Left cardiac atrium (tissue), 4 donors: ENCODE data around the gene GPR161. TPM values are rescaled to one million over a fixed set of nuclear protein-coding genes. Genes with fewer than 3 reads are reported as not detected.

ENCODE experiments used
- ATAC-seq, 2 donors: fragments of 200-7000 bp; cut with Tn5 transposase; one replicate each; pipeline ENCODE4 v1.9.1; 2020; ENCODE audit warnings: mild to moderate bottlenecking in 2 of 2, moderate library complexity in 2 of 2
- DNase-seq: peaks from one replicate; pipeline ENCODE4 v3.0.0-alpha.2; 2020
- intact Hi-C, 2 donors: fragments of 100-400 bp; cut with DNase I; formaldehyde crosslinking; loops; one replicate each; pipeline versions ENCODE4 v1.14.1 to v1.15.1; 2022 to 2023
- total RNA-seq, 2 donors: library from RNA; stranded (reverse); fragmentation: NEBNext Ultra II Directional; extraction: Animal tissue kit (Norgen Biotek cat#: 25700); gene quantifications; one replicate each; pipeline ENCODE4 v1.2.1, GENCODE V29; 2021
- donor health status: DM: no; HTN: yes; CAD: no.
- donor health status: DM: no; HTN: yes; CAD: no; lungs with severe emphysema.
- donor health status: DM: yes; HTN: yes; CAD: no.
- donor health status: Dilated cardiomyopathy.

GPR161 gene
- total RNA-seq, 2 donors from 2014 or later, result 4.8 to 6.0 TPM

- intact Hi-C loops, result no loop called here
- peak; percentile 88 for DNase-seq
- ATAC-seq, result peak; percentile 97
These were observed 15.2 kb downstream of the GPR161 start for GRCh38 chr1:168121401-168122011.

GRCh38 chr1:168119750-168120149 is 17.0 kb downstream of the GPR161 start:
- DNase-seq (no peak), ATAC-seq (no peak)
- intact Hi-C loops, result no loop called here

GRCh38 chr1:168116327-168116799 is 20.4 kb downstream of the GPR161 start:
- intact Hi-C loops, result no loop called here
- ATAC-seq (no peak), DNase-seq (peak; percentile 17)

GRCh38 chr1:168114845-168115244 is 21.9 kb downstream of the GPR161 start:
- no peak for ATAC-seq
- intact Hi-C loops, result no loop called here
- DNase-seq, result no peak

DNA sequence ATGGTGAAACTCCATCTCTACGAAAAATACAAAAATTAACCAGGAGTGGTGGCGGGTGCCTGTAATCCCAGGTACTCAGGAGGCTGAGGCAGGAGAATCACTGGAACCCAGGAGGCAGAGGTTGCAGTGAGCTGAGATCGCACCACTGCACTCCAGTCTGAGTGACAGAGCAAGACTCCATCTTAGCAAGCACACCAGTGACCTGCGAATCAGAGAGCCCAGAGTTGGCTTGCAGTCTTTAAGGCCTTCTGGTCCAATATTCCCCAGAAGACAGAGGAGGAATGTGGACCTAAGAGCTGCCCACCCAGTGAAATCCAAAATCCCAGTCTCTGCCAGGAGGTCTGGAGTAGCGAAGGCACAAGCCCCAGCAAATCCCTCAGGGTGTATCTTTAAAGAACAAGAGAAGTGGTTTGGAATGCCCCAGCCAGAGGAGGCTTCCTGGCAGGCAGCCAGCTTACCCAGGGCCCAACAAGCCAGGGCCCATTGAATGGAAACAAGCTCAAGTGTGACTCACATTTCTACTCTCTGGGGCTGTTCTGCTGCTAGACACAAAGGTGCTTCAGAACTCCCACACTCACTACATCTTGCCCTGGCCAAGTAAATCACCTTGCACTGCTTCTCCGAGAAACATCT is 23.9 kb downstream of the GPR161 start:
- ATAC-seq (peak in 1 of 2 donors; percentile 43), DNase-seq (no peak)

GRCh38 chr1:168110896-168111545 is 25.7 kb downstream of the GPR161 start:
- ATAC-seq (no peak), DNase-seq (no peak)
- intact Hi-C loops, result no loop called here

More for the DNA sequence above, 23.9 kb downstream of the GPR161 start:
- intact Hi-C loops, result no loop called here

DNA sequence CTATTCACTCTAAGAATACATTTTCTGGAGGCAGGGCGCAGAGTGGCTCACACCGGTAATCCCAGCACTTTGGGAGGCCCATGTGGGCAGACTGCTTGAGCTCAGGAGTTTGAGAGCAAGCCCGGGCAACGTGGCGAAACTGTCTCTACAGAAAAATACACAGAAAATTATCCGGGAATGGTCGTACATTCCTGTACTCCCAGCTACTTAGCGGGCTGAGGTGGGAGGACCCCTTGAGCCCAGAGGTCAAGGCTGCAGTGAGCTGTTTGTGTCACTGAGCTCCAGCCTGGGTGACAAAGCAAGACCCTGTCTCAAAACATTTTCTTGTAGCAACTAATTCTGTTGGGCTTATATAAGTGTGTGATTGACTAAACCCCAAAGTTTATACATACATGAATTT is 30.5 kb downstream of the GPR161 start:
- DNase-seq, result no peak
- intact Hi-C loops, result no loop called here
- no peak for ATAC-seq

DNA sequence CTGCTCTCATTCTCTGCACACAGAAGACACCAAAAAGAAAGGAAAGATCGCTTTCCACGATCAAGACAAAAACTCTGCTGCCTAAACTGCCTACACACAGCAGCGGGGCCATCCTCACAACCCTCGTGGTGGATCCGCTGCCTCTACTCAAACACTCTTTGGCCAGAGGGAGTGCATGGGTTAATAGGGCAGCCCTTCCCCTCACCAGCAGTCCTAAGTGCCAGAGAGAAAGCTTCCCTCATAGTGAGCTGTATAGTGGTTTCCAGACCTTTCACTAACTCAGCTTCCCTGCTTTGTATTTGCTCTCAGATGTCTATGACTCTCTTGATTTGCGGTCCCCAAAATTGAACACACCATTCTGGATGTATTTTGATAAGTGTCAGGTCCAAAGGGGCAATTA is 30.9 kb downstream of the GPR161 start:
- no peak for ATAC-seq
- intact Hi-C loops, result no loop called here
- DNase-seq, result no peak

- intact Hi-C loops, result no loop called here
- no peak for DNase-seq
- ATAC-seq, result no peak
These were observed 32.2 kb downstream of the GPR161 start for GRCh38 chr1:168104535-168104934.

- intact Hi-C loops, result no loop called here
- no peak for ATAC-seq
- DNase-seq, result no peak
These were observed 34.2 kb downstream of the GPR161 start for GRCh38 chr1:168102487-168102886.

DNA sequence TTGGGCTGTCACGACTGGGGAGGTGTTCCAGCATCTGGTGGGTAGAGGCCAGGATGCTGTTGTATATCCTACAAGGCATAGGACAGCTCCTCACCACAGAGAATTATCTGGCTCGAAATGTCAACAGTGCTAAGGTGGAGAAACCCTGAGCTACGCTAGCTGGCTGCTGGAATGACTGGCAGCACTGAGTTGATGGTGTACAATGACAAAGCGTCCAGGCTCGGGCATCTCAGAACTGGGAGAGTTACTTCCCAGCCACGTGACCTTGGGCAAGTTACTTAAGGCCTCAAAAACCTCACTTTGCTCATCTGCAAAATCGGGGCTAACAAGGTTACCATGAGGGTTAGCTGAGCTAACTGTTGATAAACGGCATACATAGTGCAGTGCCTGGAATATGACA is 35.4 kb downstream of the GPR161 start:
- no peak for DNase-seq
- intact Hi-C loops, result no loop called here
- no peak for ATAC-seq

DNA sequence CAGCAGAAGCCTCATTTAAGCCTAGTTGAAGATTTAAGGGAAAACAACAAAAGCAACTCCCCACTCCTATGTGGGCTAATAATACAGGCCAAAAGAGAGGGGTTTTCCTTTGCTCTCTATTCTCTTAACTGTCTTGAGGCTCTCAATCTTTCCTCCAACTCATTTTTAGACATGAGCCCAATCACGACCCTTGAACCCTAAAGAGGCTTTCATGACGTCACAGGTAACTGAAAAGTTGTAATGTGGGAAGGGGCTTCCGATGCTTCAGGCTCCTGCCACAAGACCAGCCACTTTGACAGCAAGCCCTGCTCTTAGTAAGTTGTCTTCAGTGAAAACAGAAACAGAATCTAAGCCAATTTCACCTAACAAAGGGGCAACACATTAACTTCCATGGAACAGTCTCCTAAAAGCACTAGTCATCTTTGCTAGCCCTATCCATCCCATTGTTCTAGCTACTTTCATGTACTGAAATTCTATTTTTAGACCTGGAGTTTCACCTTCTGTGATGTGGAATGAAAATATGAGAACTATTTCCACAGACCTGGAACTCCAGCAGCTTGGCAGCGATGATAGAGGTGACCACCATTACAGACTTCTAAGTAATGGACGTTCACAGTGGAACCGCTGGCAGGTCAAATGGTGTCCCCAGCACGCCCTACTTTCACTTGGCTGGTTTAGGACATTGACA is 36.3 kb downstream of the GPR161 start:
- intact Hi-C loops, result no loop called here

DNA sequence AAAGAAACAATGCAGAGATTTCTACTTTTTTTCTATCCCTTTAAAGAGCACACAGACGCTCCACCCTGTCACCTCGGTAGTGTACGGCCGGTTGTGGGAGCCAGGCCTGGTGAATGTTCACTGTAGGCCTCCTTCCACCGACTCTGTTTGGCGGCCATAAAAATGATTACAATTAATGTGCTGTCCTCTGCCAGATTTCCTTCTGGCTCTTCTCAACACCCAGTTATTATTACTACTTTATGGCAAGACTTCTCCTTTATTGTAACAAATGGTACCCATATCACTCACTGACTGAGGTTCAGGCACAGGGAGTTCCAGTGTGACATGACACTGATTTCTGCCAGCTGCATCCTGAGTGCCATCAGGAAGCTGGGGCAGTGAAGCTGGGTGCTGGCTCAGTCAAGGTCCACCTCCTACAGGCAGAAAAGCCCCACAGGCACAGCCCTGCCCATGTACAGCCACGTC is 37.4 kb downstream of the GPR161 start:
- peak in 1 of 2 donors; percentile 38 for ATAC-seq
- intact Hi-C loops, result no loop called here
- no peak for DNase-seq

More for the DNA sequence above, 36.3 kb downstream of the GPR161 start:
- ATAC-seq (no peak), DNase-seq (no peak)

DNA sequence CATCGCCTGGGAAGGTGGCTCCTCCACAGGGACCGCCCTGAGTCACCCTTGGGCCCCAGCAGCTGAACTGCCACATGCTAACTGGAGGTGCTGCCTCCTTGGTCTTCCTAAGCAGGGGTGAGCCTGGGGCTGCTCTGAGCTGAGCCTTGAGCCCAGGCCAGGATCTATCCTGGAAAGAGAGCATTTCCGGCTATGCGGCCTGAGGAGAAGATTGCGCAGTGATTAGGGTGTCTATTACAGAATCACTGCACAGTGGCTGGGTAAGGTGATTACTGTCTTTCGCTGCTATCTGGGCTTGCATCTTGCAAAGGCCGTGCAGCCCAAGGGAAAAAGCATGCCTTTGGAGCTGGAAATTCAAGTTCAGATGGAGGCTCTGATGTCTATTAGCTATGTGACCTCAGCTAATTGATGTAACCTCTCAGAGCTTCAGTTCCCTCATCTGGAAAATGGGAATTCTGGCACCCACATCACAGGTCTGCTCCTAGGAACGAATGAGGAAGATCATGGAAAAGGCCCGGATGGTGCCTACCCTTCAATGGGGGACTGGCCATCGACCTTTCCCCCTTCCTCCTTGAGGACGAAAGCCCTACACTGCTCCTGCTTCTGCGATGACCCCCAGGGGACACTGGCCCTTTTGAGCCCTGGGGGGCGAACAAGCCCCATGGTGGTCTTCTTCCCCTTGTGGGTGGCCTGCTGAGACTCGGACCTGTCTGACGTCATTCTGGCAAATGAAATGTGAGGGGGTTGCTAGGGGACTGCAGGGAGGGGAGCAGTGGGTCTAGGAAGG is 38.0 kb downstream of the GPR161 start:
- peak in 1 of 2 donors; percentile 15 for ATAC-seq
- intact Hi-C loops, result no loop called here
- no peak for DNase-seq

DNA sequence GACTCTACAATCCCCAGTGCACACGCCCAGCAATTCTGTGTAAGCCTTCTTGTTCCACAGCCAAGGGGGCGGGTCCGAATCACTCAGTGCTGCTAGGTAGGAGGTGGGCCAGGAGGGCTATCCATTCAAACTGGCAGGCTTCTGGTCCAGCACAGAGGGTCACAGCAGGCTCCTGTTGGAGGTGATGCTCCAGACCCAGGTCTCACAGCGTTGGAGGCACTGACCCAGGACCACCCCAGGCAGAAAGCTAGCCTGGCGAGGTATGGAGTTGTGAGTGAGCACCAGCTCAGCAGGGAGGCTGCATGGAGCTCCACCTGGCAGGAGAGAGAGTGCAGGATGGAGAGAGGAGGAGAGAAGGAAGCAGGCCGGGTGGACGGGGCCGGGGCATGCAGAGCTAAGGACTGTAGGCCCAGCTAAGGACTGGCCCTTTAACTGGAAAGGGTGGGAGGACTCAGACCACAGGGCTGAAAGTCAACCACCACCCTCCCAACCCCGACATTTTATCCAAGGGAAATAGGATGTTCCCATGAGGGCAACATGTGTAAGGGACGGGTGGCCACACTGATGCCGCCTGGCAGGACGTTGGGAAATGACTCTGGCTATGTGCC is 38.7 kb downstream of the GPR161 start:
- DNase-seq, result no peak
- ATAC-seq, result peak in 1 of 2 donors; percentile 19
- intact Hi-C loops, result no loop called here

DNA sequence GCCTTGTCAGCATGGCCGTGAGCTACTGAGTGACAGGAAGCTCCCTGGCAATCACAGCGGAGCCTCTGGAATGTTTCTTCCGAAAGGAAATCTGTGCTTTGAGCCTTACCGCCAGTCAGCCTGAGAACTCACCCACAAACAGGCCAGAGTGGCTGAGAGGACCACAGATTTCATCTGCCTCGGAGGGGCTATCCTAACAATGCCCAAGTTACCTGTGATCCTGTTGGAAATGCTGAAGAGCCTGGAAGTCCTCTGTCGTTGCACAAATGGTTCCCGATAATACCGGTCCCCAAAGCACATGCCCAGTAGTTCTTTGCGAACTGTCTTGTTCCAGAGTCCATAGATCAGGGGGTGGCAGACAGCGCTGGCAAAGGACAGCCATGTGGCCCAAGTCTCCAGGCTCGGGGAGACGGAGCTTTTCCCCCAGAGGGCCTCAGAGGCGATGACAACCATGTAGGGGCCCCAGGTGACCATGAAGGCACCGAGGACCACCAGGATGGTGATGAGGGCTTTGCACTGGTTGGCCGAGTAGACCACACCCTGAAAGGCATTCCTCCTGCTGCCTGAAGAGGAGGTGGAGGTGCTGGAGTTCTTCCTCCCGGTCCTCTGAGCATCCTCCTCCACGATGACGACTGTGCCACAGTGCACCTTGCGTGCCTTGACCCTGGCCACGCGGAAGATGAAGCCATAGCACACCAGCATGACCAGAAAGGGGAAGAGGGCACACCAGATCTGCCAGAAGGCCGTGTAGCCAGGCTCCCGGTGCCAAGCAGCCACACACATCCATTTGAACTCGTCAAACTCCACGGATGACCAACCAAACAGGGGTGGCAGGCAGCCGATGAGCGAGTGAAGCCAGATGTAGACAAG is 40.2 kb downstream of the GPR161 start:
- ATAC-seq, result no peak
- intact Hi-C loops, result no loop called here
- no peak for DNase-seq

DNA sequence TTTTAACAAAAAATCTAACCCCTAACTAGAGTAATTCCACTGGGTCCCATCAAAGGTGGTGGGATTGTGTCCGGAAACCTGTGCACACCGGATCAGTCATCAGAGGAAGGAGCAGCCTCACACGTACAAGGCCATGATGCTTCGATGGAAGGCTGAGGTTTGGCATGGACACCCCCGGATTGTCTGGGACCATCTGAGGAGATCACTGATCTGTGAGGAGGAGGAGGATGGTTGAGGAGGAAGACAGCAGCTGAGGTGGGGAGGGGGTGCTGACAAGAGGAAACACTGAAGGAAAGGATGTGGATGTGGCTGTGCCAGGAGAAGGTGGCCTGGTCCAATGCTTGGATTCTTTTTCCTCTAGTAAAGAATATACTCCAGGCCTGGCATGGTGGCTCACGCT is 41.3 kb downstream of the GPR161 start:
- no peak for ATAC-seq
- DNase-seq, result no peak
- intact Hi-C loops, result no loop called here

- intact Hi-C loops, result no loop called here
- no peak for DNase-seq
- ATAC-seq, result no peak
These were observed 43.1 kb downstream of the GPR161 start for GRCh38 chr1:168093616-168094015.
